Stomach (tissue), 4 donors: Measurements from ENCODE around the gene PPEF1.

Source experiments
- CTCF ChIP-seq, 7 experiments: fragments of 450-650 bp in 4 of 7; fragments of 200-600 bp in 3 of 7; sonication (generic) in 3 of 7; IDR thresholded peaks; one replicate each; pipeline ENCODE4 v1.5.1; 2016 to 2019; ENCODE audit warnings: antibody characterized with exemption in 7 of 7, control low read depth in 2 of 7, mild to moderate bottlenecking in 1 of 7
- POLR2A ChIP-seq, 4 donors: fragments of 450-650 bp; IDR thresholded peaks; one replicate each; pipeline ENCODE4 v1.6.1; 2016; ENCODE audit warnings: antibody characterized with exemption in 4 of 4, control low read depth in 2 of 4, mild to moderate bottlenecking in 1 of 4, moderate library complexity in 1 of 4
- POLR2AphosphoS5 ChIP-seq, 3 donors: sonication (generic); formaldehyde crosslinking; IDR thresholded peaks; one replicate each; pipeline ENCODE4 v1.6.1; 2016; ENCODE audit warnings: antibody characterized with exemption in 3 of 3

GRCh38 chrX:18692541-18692940 is 14.9 kb upstream of the PPEF1 start:
- TF ChIP-seq CTCF (IDR thresholded peaks at IDR 0.05) = no peak
- no peak for TF ChIP-seq POLR2AphosphoS5 (IDR thresholded peaks at IDR 0.05)
- no peak for TF ChIP-seq POLR2A (IDR thresholded peaks at IDR 0.05)
